ENCODE measurements around the gene TSSC4.

Gene TSSC4

GRCh38 chr11:2368178-2368850, 32.2 kb upstream of the TSSC4 start:
- Mint-ChIP-seq H3K27me3 (ENCODE audit: low read depth) (peaks cover 2% of the 10 kb centered on the region), H3K27ac (no peak overlapping the region), H3K9me3 (peaks cover 8% of the 10 kb centered on the region), H3K36me3 (ENCODE audit: low read depth) (no peaks in the 10 kb centered on the region), H3K4me3 (no peak overlapping the region), H3K4me1 (no peaks in the 10 kb centered on the region)
- TF ChIP-seq CTCF (IDR thresholded peaks at IDR 0.05; ENCODE audit: unreplicated experiment in 3 of 3) = no peak

DNA sequence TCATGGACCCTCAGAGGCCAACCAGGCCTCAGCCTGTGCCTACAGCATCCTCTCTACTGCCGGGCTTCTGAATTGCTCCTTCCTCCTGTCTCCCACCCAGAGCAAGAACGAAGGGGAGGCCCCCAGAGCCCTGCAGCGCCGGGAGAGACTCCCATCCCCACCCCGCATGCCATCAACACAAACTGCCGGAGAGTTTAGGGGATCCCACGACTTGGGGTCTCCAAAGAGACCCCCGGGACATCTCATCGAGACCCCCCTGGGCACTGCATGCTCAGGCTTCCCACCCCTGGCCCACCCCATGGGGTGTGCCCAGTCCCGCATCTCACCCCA, 31.7 kb upstream of the TSSC4 start:
- Mint-ChIP-seq H3K4me3 (no peak overlapping the region), H3K4me1 (no peaks in the 10 kb centered on the region), H3K27ac (no peak overlapping the region), H3K9me3 (peaks cover 8% of the 10 kb centered on the region), H3K27me3 (ENCODE audit: low read depth) (no peaks in the 10 kb centered on the region), H3K36me3 (ENCODE audit: low read depth) (no peaks in the 10 kb centered on the region)
- TF ChIP-seq CTCF (IDR thresholded peaks at IDR 0.05; ENCODE audit: unreplicated experiment in 3 of 3) = no peak

DNA sequence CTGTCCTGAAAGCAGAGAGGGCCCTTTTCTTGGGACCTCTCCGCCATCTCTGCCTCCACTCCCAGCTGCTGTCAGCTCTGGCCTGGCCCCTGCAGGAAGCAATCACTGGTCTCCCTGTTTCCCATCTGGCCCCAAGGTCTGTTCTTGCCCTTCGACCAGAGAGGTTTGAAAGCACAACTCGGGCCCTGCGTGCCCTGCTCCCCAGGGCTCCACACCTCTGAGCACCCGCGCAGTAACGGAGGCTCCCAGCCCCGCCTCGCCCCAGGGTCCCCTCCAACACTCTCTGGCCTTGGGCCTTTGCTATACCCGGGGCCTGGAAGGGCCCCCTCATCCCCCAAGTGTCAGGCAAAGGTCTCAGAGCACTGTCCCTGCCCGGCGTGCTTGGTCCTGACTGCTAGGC, 31.2 kb upstream of the TSSC4 start:
- no peak overlapping the region for H3K27ac Mint-ChIP-seq
- H3K4me3 Mint-ChIP-seq = no peak overlapping the region
- no peaks in the 10 kb centered on the region for H3K36me3 Mint-ChIP-seq (ENCODE audit: low read depth)
- no peaks in the 10 kb centered on the region for H3K4me1 Mint-ChIP-seq
- TF ChIP-seq CTCF (IDR thresholded peaks at IDR 0.05; ENCODE audit: unreplicated experiment in 3 of 3) = no peak
- H3K9me3 Mint-ChIP-seq = peaks cover 8% of the 10 kb centered on the region
- H3K27me3 Mint-ChIP-seq (ENCODE audit: low read depth) = no peaks in the 10 kb centered on the region

DNA sequence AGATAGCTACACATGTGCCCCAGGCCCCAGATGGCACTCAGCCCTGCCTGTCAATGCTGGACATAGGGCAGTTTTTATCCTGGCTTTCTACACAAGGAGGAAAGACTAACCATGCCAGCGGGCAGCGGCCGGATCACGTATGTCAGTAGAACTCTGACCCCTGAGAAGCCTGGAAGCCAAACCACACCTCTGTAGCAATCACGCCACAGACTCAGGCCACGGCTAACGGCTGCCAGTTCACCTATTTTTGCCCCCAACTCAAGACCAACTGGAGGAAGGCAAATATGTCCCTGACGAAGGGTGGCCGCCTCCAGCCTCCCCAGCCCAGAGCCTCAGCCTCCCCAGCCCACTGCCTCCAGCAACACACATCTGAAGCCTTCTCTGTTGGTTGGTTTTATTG, 30.7 kb upstream of the TSSC4 start:
- H3K4me3 Mint-ChIP-seq = no peak overlapping the region
- no peaks in the 10 kb centered on the region for H3K27me3 Mint-ChIP-seq (ENCODE audit: low read depth)
- no peak overlapping the region for H3K27ac Mint-ChIP-seq
- H3K9me3 Mint-ChIP-seq = peaks cover 8% of the 10 kb centered on the region
- H3K4me1 Mint-ChIP-seq = no peaks in the 10 kb centered on the region
- TF ChIP-seq CTCF (IDR thresholded peaks at IDR 0.05; ENCODE audit: unreplicated experiment in 3 of 3) = no peak
- no peaks in the 10 kb centered on the region for H3K36me3 Mint-ChIP-seq (ENCODE audit: low read depth)

GRCh38 chr11:2374456-2375201, 25.9 kb upstream of the TSSC4 start:
- peaks cover 8% of the 10 kb centered on the region for H3K9me3 Mint-ChIP-seq
- H3K27ac Mint-ChIP-seq = peak overlapping the region; percentile 43 to 77 (median 60)
- peaks cover 20% of the 10 kb centered on the region for H3K4me1 Mint-ChIP-seq
- H3K27me3 Mint-ChIP-seq (ENCODE audit: low read depth) = no peaks in the 10 kb centered on the region
- H3K4me3 Mint-ChIP-seq = peak overlapping the region in 2 of 3 experiments; percentile 81 to 89
- TF ChIP-seq CTCF (IDR thresholded peaks at IDR 0.05; ENCODE audit: unreplicated experiment in 3 of 3) = no peak
- H3K36me3 Mint-ChIP-seq (ENCODE audit: low read depth) = no peaks in the 10 kb centered on the region
